Measurements from ENCODE around the gene TM6SF1.

Gene TM6SF1

DNA sequence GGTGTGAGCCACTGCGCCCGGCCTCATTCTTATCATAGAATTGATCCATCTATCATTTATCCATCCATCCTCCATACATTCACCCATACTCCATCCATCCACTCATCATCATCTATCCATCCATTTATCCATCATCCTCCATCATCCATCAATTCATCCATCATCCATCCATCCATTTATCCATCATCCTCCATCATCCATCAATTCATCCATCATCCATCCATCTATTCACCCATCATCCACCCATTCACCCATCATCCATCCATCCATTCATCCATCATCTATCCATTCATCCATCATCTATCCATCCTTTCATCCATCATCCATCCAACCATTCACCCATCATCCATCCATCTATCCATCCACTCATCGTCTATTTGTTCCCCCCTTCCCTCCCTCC is 3.7 kb downstream of the TM6SF1 start:
- H3K4me3 ChIP-seq (ENCODE audit: low read length): no peak overlapping the region
- TF ChIP-seq, protein P1, sequence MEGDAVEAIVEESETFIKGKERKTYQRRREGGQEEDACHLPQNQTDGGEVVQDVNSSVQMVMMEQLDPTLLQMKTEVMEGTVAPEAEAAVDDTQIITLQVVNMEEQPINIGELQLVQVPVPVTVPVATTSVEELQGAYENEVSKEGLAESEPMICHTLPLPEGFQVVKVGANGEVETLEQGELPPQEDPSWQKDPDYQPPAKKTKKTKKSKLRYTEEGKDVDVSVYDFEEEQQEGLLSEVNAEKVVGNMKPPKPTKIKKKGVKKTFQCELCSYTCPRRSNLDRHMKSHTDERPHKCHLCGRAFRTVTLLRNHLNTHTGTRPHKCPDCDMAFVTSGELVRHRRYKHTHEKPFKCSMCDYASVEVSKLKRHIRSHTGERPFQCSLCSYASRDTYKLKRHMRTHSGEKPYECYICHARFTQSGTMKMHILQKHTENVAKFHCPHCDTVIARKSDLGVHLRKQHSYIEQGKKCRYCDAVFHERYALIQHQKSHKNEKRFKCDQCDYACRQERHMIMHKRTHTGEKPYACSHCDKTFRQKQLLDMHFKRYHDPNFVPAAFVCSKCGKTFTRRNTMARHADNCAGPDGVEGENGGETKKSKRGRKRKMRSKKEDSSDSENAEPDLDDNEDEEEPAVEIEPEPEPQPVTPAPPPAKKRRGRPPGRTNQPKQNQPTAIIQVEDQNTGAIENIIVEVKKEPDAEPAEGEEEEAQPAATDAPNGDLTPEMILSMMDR (conservative IDR thresholded peaks at IDR 0.05; ENCODE audit: low read depth, low read length): no peak
- no peak for DNase-seq (ENCODE audit: low read depth)

DNA sequence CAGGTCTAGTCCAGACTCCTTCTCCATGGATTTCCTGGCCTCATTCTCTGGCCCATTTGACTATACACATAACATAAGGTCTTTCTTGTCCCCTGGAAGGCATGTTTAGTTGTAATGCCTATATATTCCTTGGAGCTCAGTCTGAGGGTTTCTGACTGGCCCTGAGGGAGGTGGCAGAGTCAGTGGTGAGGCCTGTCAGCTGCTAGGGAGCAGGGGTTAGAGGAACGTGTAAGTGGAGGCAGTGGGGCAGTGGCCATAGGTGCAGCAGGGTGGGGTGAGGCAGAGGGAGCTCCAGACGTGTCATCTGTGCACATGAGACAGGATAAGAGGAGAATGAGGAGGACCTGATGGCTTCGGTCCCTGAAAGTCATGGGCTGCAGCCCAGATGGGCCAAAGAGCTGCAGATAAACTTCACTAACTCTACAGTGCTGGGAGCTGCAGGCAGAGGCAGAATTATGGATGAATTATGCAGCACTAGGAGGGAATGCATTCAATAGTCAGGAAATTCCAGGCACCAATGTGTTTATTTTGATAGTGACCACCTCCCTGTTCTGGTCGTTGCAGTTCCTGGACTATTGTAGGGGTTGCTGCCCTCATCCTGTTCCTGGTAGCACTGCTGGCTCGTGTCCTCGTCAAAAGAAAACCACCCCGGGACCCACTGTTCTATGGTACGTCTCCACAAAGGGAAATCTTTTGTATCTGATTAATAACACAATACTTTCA is 4.9 kb downstream of the TM6SF1 start:
- H3K4me3 ChIP-seq (ENCODE audit: low read length): no peak overlapping the region
- TF ChIP-seq, protein P1 (conservative IDR thresholded peaks at IDR 0.05; ENCODE audit: low read depth, low read length): no peak
- no peak for DNase-seq (ENCODE audit: low read depth)

DNA sequence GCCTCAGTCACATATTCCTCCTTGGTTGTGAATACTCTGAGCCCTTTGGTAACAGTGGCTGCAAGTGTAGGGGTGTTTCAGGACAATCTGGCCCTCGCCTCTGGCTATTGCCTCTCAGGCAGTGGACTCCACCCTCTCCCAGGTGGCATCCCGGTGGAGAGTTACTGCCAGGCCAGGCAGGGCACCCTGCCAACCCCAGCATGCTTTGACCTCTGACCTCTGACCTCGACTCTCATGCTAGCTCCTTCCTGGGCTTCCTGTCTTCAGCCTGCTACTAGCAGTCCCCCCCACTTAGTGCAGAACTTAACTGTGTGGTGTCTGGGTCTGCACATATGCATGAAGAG is 5.5 kb downstream of the TM6SF1 start:
- H3K4me3 ChIP-seq (ENCODE audit: low read length): no peak overlapping the region
- TF ChIP-seq, protein P1 (conservative IDR thresholded peaks at IDR 0.05; ENCODE audit: low read depth, low read length): no peak
- no peak for DNase-seq (ENCODE audit: low read depth)

DNA sequence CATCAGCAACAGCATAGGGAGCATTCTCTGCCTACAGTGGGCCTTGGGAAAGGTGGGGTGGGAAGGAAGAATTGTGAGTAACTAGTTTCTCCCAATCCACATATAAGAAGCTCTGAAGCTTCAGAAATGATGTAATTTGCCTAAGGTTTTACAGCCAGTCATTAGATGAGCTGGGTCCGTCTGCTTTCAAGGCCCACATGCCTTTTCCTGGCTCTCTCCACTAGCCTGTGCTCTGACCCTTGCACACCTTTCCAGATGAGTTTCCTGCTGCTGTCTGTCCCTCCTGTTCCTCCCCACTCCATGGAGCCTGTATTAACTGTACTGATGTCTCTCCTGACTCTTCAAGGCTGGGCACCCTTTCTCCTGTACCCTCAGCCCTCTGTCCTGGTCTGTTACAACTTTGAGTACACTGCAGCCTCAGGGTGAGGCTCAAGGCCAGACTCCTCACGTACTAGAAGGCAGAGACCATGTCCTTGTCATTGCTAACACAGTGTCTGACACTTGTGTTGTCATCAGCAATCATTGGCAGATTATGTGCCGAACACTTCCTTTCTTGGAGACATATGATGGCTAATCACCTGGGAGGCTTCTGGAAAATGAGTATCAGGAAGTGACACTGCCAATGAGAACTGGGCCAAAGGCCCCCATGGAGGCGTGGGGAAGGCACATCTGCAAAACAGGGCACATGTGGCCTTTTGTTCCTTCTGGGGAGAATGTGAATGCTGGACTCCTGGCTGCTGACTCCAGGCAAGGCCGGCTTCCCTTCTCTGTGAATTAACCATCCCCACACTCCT is 6.6 kb downstream of the TM6SF1 start:
- no peak overlapping the region for H3K4me3 ChIP-seq (ENCODE audit: low read length)
- no peak for DNase-seq (ENCODE audit: low read depth)
- TF ChIP-seq, protein P1 (conservative IDR thresholded peaks at IDR 0.05; ENCODE audit: low read depth, low read length): no peak

DNA sequence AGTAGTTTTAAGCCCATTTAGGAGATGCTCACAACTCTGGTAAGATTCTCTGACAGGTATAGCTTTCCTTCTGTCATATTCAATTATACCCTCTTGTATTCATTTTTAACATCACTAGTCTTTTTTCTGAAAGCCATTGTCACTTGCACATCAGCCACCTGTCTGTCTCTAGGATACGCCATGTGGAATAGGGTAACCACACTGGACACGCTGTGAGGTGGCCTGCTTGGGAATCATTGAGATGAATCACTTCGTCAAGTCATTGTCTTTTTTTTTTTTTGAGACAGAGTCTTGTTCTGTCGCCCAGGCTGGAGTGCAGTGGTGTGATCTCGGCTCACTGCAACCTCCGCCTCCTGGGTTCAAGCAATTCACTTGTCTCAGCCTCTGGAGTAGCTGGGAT is 7.4 kb downstream of the TM6SF1 start:
- H3K4me3 ChIP-seq (ENCODE audit: low read length): no peak overlapping the region
- TF ChIP-seq, protein P1 (conservative IDR thresholded peaks at IDR 0.05; ENCODE audit: low read depth, low read length): no peak
- DNase-seq (ENCODE audit: low read depth): no peak

DNA sequence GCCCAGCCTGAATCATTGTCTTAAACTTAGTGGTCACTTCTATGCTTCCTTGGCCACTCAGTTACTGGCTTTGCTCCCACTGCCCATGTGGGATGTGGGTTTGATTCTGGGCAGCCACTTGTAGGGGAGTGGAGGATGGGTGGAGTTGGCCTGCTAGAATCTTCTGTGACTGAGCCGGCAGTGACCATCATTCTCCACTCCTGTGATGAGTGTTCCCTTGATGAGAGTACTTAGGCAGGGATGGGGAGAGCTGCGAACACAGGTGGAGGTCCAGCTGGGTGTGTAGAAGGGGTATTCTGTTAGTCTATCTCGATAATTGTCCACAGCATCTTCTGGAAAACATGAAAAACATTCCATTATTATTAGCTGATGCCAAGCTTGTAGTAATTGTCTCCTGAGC is 8.0 kb downstream of the TM6SF1 start:
- no peak overlapping the region for H3K4me3 ChIP-seq (ENCODE audit: low read length)
- TF ChIP-seq, protein P1 (conservative IDR thresholded peaks at IDR 0.05; ENCODE audit: low read depth, low read length): no peak
- no peak for DNase-seq (ENCODE audit: low read depth)

Measured in retinal pigment epithelial cell (primary cell).